CD4-positive, alpha-beta T cell treated with Interferon gamma for 1 hour (primary cell): Measurements from ENCODE around the gene PCNX2.
A peak's percentile ranks its signal among the peaks of the same experiment; 100 is the strongest.

Experiments
- DNase-seq: peaks from one replicate; pipeline ENCODE4 v3.0.0-alpha.2; 2020

PCNX2 gene

GRCh38 chr1:232950197-232951176, 345.0 kb downstream of the PCNX2 start, which contains the start of gene NTPCR:
Gene NTPCR (plus strand): TSS chr1:232950611. CDS start chr1:232950711, 100 bp downstream.
- DNase-seq: peak; percentile 92

- DNase-seq: no peak
Observed at GRCh38 chr1:232949636-232950196, 345.8 kb downstream of the PCNX2 start.

- DNase-seq: no peak
Observed at GRCh38 chr1:232944347-232944746, 351.2 kb downstream of the PCNX2 start.

GRCh38 chr1:232943679-232944252, 351.8 kb downstream of the PCNX2 start:
- DNase-seq: no peak

GRCh38 chr1:232942413-232943294, 352.9 kb downstream of the PCNX2 start:
- no peak for DNase-seq

- no peak for DNase-seq
Observed at GRCh38 chr1:232940262-232940661, 355.3 kb downstream of the PCNX2 start.

GRCh38 chr1:232939748-232940147, 355.8 kb downstream of the PCNX2 start:
- DNase-seq: no peak

GRCh38 chr1:232938926-232939325, 356.6 kb downstream of the PCNX2 start:
- DNase-seq: no peak

GRCh38 chr1:232937741-232938375, 357.7 kb downstream of the PCNX2 start:
- no peak for DNase-seq

- no peak for DNase-seq
Observed at GRCh38 chr1:232936941-232937340, 358.6 kb downstream of the PCNX2 start.
